KMS-11 (cell line): ENCODE measurements around the gene FOXJ2.
"Not testable (repeated sequence)": the region's sequence is repeated elsewhere in the genome, so short reads cannot be mapped to it uniquely, and the experiment has no call there.

Source experiments
- H2AFZ ChIP-seq: fragments of 200-600 bp; sonication (generic); 2 replicates; pipeline ENCODE4 v1.6.1; 2016; ENCODE audit warnings: antibody characterized with exemption, mixed run types, low read depth
- H3K27ac ChIP-seq: fragments of 200-600 bp; sonication (generic); 2 replicates; pipeline ENCODE4 v1.6.1; 2016; ENCODE audit warnings: mild to moderate bottlenecking, mixed run types
- H3K27me3 ChIP-seq: fragments of 200-600 bp; sonication (generic); 2 replicates; pipeline ENCODE4 v1.6.1; 2017; ENCODE audit warnings: mild to moderate bottlenecking, low read depth, mixed run types, moderate library complexity; ENCODE audit not compliant: insufficient read depth
- H3K36me3 ChIP-seq: fragments of 200-600 bp; sonication (generic); 2 replicates; pipeline ENCODE4 v1.6.1; 2017; ENCODE audit warnings: mild to moderate bottlenecking, mixed run types; ENCODE audit not compliant: insufficient read depth
- H3K4me1 ChIP-seq: fragments of 200-600 bp; sonication (generic); 2 replicates; pipeline ENCODE4 v1.6.1; 2016; ENCODE audit warnings: mild to moderate bottlenecking, low read depth, mixed run types; ENCODE audit not compliant: poor library complexity, severe bottlenecking
- H3K4me2 ChIP-seq: fragments of 200-600 bp; sonication (generic); 2 replicates; pipeline ENCODE4 v1.7.0; 2016; ENCODE audit warnings: mild to moderate bottlenecking, mixed run types
- H3K4me3 ChIP-seq: fragments of 200-600 bp; sonication (generic); IDR thresholded peaks from 2 replicates; pipeline ENCODE4 v1.6.1; 2017; ENCODE audit warnings: low read depth, low read length, mixed read lengths; ENCODE audit not compliant: insufficient read depth
- H3K79me2 ChIP-seq: fragments of 200-600 bp; sonication (generic); 2 replicates; pipeline ENCODE4 v1.6.1; 2016; ENCODE audit warnings: low read depth, mixed run types; ENCODE audit not compliant: insufficient read depth
- H3K9ac ChIP-seq: fragments of 200-600 bp; sonication (generic); 2 replicates; pipeline ENCODE4 v1.6.1; 2016; ENCODE audit warnings: mild to moderate bottlenecking, mixed run types
- H4K20me1 ChIP-seq: fragments of 200-600 bp; sonication (generic); 2 replicates; pipeline ENCODE4 v1.6.1; 2016; ENCODE audit warnings: mild to moderate bottlenecking, mixed run types; ENCODE audit not compliant: insufficient read depth
- TF ChIP-seq, protein P1 (sequence below): fragments of 200-600 bp; sonication (generic); conservative IDR thresholded peaks from 2 replicates; pipeline ENCODE4 v1.6.1; 2017; ENCODE audit warnings: low read depth, mild to moderate bottlenecking, antibody characterized with exemption, low read length, moderate library complexity, mixed read lengths

FOXJ2 gene

DNA sequence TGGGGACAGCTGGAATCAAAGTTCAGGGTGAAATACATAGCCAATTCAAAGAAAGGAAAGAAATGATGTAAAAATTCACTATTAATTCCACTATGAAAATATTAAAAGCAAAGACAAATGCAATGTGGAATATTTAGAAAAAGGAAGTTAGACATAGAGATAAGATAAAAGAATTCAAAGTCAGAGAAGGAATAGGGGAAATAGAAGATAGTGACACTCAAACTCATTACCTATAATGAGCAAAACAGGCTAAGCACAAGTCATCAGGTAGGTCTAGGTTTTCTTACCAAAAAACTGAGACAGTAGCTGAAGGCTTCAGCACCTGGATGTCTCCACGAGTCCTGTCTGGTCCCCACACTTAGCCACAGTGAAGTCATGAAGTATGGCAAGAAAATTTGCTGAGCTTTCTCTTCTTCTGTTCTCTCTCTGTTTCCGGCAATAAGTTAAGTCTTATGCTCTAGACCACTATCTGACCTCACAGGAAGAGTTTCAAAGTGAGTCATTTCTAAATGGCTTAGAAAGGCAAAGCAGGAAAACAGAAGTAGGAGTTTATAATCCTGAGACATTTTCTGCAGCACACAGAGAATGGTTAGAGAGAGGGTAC is 33.6 kb downstream of the FOXJ2 start, which contains the start of gene C3AR1:
TSS of gene C3AR1 (minus strand) at position 369 of the 604 bp plus-strand sequence. CDS start 6,174 bp downstream, outside the sequence.
- H2AFZ ChIP-seq: no peak within 1 kb of the TSS; the same call in 1 of the 2 replicates
- peak within 1 kb of the TSS; percentile 72 for H3K4me2 ChIP-seq

DNA sequence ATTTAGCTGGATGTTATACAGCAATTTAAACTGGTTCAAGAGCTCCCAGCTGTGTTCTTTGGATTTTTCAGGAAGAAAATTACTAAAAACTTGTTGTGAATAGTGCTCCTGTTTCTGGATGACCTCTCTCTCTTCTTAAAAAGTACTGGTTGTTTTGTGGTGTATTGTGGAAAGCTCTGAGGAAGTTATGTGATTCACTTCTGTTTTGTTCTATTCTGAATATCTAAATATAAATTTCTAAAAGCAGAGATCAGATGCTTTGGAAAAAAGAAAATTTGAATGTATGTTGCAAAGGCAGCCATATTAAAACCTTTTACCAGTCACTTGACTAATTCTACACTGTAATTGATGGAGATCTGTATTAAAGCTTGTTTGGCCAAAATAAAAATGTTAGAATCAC is 37.1 kb downstream of the FOXJ2 start:
- Histone ChIP-seq H3K79me2 (no peaks in the 10 kb centered on the region), H3K36me3 (no peaks in the 10 kb centered on the region), H3K27me3 (no peaks in the 10 kb centered on the region), H3K4me2 (no peak overlapping the region), H3K4me1 (peaks cover 34% of the 10 kb centered on the region), H4K20me1 (no peaks in the 10 kb centered on the region), H2AFZ (no peak overlapping the region), H3K27ac (no peak overlapping the region), H3K9ac (no peak overlapping the region), H3K4me3 (no peak overlapping the region)
- TF ChIP-seq, protein P1, sequence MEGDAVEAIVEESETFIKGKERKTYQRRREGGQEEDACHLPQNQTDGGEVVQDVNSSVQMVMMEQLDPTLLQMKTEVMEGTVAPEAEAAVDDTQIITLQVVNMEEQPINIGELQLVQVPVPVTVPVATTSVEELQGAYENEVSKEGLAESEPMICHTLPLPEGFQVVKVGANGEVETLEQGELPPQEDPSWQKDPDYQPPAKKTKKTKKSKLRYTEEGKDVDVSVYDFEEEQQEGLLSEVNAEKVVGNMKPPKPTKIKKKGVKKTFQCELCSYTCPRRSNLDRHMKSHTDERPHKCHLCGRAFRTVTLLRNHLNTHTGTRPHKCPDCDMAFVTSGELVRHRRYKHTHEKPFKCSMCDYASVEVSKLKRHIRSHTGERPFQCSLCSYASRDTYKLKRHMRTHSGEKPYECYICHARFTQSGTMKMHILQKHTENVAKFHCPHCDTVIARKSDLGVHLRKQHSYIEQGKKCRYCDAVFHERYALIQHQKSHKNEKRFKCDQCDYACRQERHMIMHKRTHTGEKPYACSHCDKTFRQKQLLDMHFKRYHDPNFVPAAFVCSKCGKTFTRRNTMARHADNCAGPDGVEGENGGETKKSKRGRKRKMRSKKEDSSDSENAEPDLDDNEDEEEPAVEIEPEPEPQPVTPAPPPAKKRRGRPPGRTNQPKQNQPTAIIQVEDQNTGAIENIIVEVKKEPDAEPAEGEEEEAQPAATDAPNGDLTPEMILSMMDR: no peak

More for the DNA sequence above, 33.6 kb downstream of the FOXJ2 start, which contains the start of gene C3AR1:
- Histone ChIP-seq H3K9ac (no peak within 1 kb of the TSS), H3K27me3 (no peaks in the 10 kb centered on the region), H3K4me3 (no peak within 1 kb of the TSS), H3K27ac (peak within 1 kb of the TSS; percentile 59), H3K79me2 (no peaks in the 10 kb centered on the region), H3K36me3 (no peaks in the 10 kb centered on the region), H4K20me1 (no peaks in the 10 kb centered on the region), H3K4me1 (peaks cover 47% of the 10 kb centered on the region)
- TF ChIP-seq, protein P1: no peak

DNA sequence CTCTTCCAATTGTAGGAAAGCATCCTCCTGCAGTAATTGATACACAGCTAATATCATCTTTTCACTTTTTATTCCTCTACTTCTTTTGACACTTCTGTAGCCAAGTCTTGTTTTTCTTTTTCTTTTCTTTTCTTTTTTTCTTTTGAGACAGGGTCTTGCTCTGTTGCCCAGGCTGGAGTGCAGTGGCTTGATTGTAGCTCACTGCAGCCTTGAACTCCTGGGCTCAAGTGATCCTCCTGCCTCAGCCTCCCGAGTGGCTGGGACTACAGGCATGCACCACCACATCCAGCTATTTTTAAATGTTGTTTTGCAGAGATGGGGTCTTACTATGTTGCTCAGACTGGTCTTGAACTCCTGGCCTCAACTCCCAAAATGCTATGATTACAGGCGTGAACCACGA is 39.3 kb downstream of the FOXJ2 start:
- H3K4me3 ChIP-seq, H3K36me3 ChIP-seq, H3K79me2 ChIP-seq, H3K9ac ChIP-seq, H3K4me2 ChIP-seq, H3K27me3 ChIP-seq, H2AFZ ChIP-seq, H4K20me1 ChIP-seq, H3K27ac ChIP-seq: not testable (repeated sequence)
- H3K4me1 ChIP-seq: peaks cover 12% of the 10 kb centered on the region

DNA sequence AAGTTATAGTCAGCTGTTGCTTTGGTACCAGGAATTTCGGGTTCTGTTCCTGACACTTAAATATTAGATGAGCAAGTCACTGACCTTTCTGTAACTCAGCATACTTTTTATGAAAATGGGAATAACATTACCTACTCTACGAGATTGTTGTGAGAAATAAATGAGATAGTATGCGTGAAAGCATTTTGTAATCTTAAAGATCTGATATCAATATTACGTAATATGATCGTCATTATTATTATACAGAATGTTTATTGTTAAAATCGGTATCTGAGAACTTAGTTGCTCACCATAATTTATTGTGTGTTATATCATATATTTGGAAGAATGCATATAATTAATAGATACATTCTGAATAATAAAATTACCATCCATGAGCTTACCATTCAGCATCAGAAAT is 43.4 kb downstream of the FOXJ2 start:
- H3K4me3 ChIP-seq: no peak overlapping the region
- H3K4me2 ChIP-seq: no peak overlapping the region
- H3K27me3 ChIP-seq: no peaks in the 10 kb centered on the region
- H3K79me2 ChIP-seq: no peaks in the 10 kb centered on the region
- no peak overlapping the region for H2AFZ ChIP-seq
- no peak overlapping the region for H3K27ac ChIP-seq
- no peak overlapping the region for H3K9ac ChIP-seq
- peaks cover 15% of the 10 kb centered on the region for H3K4me1 ChIP-seq
- TF ChIP-seq, protein P1: no peak
- no peaks in the 10 kb centered on the region for H3K36me3 ChIP-seq
- no peaks in the 10 kb centered on the region for H4K20me1 ChIP-seq

DNA sequence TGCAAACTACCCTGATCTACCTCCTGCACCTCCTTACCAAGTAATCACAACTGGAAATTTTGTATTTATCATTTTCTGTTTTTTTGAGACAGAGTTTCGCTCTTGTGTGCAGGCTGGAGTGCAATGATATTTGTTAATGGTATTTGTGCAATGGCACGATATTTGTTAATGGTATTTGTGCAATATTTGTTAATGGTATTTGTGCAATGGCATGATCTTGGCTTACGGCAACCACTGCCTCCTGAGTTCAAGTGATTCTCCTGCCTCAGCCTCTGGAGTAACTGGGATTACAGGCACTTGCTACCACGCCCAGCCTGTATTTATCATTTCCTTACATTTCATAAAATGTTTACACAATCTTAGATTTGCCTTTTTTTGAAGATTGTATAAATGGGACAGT is 43.9 kb downstream of the FOXJ2 start:
- no peaks in the 10 kb centered on the region for H4K20me1 ChIP-seq
- no peaks in the 10 kb centered on the region for H3K36me3 ChIP-seq
- H3K27me3 ChIP-seq: no peaks in the 10 kb centered on the region
- no peak overlapping the region for H3K4me2 ChIP-seq
- H3K9ac ChIP-seq: no peak overlapping the region
- no peak overlapping the region for H2AFZ ChIP-seq
- no peak overlapping the region for H3K4me3 ChIP-seq
- H3K79me2 ChIP-seq: no peaks in the 10 kb centered on the region
- no peak overlapping the region for H3K27ac ChIP-seq
- H3K4me1 ChIP-seq: peaks cover 15% of the 10 kb centered on the region
- TF ChIP-seq, protein P1: no peak
